NCI-H187 (cell line): Measurements from ENCODE around the gene JAML.

Source experiments
- DNase-seq, 2 experiments: peaks; one replicate each; lab custom pipeline; 2025; lab: John Stamatoyannopoulos, UW

Gene JAML

DNA sequence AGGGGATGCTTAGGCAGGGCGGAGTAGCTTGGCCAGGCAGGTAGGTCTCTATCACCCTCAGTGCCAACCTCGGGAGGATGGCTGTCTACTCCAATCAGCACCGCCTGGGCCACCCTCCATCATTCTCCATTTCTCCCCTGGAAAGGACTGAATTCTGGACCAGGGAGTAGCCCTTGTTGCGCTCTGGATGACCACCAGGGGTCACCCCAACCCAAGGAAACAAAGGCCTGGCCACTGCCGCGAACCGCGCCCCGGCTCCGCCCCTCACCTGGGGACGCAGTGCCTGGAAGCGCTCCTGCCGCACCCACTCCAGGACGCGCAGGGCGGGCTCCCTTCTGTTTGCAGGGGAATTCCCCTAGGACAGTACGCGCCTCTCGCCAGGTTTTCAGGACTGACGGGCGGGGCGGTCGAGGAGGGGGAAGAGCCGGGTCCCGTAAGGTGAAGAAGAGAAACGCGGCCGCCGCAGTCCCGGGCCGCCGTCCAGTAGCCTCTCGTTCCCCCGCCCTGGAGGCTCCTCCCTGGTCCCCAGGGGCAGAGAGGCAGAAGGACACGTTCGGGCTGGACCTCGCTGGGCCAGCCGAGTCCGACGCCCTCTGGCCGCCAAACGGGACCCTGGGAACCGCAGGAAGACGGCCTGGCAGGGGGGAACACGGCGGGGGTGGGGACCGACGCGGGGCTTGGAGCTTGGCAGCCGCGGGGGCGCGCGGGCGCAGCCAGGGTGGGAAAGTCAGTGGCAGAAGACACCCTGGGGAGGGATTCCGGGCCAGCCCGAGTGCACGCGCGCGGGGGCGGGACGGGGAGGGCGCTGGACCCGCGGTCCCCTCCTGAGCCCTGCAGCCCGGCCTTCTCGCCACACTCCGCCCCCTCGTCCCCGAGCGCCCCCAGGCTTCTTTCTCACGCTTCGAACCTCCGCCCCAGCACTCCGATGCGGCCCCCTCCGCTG, 79.3 kb downstream of the JAML start:
- DNase-seq, result peak; percentile 43 to 76

DNA sequence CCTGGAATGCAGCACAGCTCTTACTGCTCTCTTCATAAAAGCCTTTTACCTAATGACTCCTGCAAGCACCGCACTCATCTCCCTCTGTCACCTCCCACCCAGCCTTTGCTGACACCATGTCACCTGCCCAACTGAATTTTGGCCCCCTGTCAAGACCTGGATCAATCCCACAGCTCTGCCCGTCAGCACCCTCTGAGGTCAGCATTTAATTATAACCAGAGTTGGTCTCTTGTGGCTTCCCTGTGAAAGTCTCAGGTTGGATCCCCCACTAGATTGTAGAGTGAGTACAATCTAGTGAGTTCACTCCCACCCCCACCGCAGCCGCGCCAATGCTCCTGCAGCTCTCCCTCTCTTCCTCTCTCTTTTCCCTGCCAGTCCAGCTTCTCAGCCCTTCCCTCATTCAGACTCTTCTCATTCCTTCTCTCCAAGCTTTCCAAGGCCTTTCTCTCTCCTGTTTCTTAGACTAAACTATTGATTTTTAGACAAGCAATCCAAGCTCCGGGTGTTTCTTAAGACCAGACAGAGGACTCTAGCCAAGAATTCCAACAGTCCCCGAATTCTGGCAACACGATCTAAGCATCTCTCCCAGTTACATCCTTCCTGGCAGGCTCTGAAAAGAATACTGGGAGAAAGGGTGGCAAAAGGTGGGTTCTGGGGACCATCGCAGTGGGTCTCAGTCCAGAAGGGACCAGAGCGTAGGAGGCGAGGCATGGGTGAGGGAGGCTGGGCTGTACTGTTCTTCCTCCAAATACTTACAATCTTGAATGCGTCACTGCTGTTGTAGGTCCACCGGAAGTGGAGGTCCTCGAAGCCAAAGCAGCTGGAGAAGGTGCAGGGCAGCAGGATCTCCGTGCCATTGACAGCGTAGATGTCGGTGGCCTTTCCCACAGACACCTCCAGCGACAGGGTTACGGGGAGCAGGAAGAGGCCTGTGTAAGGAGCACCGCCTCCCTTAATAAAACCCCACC, 80.2 kb downstream of the JAML start:
- DNase-seq, result no peak
